GM12891 (cell line): ENCODE data around the gene DENND1A.
A peak's percentile ranks its signal among the peaks of the same experiment; 100 is the strongest.
"Not testable (repeated sequence)": the region's sequence is repeated elsewhere in the genome, so short reads cannot be mapped to it uniquely, and the experiment has no call there.

ENCODE experiments used
- DNase-seq: peaks from one replicate; pipeline ENCODE4 v3.0.0; 2011; ENCODE audit warnings: low spot score; ENCODE audit not compliant: insufficient read length
- FAIRE-seq: peaks from 2 replicates; lab custom pipeline; 2011; peaks lifted over from hg19 to GRCh38; lab: Jason Lieb, UNC
- PAX5 ChIP-seq: IDR thresholded peaks from 2 replicates; pipeline ENCODE4 v1.6.1; 2011; ENCODE audit warnings: low read length, moderate library complexity, mild to moderate bottlenecking; ENCODE audit not compliant: insufficient read depth, severe bottlenecking
- POLR2A ChIP-seq: IDR thresholded peaks from 2 replicates; pipeline ENCODE4 v1.6.1; 2011; ENCODE audit warnings: low read depth, low read length, control low read depth
- POLR2AphosphoS5 ChIP-seq: IDR thresholded peaks from 2 replicates; pipeline ENCODE4 v1.6.1; 2011; ENCODE audit warnings: low read depth, low read length, control low read depth
- POU2F2 ChIP-seq: IDR thresholded peaks from 2 replicates; pipeline ENCODE4 v1.6.1; 2011; ENCODE audit warnings: low read depth, mild to moderate bottlenecking, control low read depth, low read length, moderate library complexity
- SPI1 ChIP-seq: IDR thresholded peaks from 2 replicates; pipeline ENCODE4 v1.6.1; 2011; ENCODE audit warnings: low read depth, low read length, control low read depth
- TAF1 ChIP-seq: IDR thresholded peaks from 2 replicates; pipeline ENCODE4 v1.6.1; 2011; ENCODE audit warnings: low read depth, low read length, control low read depth

The DENND1A gene

DNA sequence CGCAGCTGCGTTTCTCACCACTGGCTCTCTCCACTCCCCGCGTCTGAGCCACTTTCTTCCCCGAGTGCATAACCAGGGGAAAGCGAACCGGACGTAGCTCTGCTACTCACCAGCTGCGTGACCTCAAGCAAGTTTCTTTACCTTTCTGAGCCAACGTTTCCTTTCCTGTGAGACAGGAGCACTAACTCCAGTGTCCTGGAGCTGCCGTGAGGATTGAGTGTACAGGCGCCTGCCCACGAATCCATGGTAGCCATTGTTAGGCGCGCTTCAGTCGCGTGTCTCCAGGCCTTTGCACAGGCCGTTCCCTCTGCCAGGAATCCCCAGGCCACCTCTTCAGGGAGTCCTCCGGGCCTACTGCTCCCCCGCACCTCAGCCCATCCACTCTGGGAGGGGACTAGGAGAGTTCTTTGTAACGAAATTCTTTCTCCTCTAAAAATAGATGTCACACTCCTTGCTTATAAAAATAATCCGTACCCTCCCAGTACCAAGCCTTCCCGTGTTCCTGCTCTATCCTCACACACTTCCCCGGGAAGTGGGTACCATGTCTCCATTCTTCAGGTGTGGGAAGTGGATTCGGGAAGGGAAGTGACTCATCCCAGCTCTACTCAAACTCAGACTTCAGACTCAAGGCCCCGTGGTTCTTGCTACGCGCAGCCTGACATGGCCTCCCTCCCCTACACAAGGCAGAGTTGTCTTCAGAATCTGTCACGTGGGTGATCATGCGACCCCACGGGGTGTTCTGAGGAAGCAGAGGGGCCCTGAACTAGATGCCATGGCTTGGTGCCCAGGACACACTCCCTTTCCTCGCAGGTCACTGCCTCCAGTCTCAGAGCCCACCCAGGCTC lies 590.0 kb downstream of the DENND1A start:
- TF ChIP-seq TAF1 (peak; percentile 14; the same call in 1 of the 2 replicates), POU2F2 (no peak; the same call in 1 of the 2 replicates), POLR2A (peak; percentile 17), SPI1 (peak; percentile 54; the same call in 1 of the 2 replicates), POLR2AphosphoS5 (peak; percentile 74)
- DNase-seq: no peak
- peak; percentile 87 for FAIRE-seq

DNA sequence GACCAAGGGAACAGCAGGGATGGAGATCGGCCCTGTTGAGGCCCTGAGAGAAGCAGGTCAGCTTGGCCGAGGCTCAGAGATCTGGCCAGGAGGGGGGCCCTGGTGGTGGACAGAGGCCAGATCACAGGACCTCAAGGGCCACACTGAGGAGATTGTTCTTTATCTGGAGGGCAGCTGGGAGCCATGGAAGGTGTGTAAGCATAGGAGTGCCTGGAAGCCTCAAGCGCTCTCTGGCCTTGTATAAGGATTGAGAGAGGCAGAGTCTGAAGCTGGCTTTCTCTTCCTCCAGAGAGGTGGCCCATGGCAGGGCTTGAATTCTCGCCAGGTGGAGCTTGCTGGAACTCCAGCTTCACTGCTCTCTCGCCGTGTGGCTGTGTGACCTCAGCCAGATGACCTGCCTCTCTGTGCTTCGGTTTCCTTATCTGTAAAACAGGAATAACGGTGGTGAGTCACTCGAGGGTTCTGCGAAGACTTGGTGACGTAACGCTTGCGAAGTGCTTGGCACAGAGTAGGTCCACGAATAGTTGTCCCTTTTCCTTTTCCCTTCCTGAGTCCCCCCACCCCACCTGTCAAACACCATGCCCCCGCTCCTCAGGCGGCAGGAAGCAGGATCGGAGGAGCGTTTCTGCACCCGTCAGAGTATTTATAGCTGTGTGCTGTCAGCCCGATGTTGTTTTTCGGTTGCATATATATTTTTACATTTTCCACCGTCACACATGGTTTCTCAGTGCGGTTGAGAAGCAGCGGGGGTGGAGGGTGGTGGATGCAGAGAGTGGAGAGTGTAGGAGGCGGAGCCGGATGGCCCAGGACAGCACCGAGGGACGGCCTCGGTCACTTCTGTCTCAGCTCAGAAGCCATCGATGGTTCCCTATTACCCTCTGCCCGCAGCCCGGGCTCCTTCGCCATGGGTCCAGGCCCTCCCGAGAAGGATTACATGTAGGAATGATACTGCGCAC lies 590.9 kb downstream of the DENND1A start:
- peak; percentile 86 for FAIRE-seq

DNA sequence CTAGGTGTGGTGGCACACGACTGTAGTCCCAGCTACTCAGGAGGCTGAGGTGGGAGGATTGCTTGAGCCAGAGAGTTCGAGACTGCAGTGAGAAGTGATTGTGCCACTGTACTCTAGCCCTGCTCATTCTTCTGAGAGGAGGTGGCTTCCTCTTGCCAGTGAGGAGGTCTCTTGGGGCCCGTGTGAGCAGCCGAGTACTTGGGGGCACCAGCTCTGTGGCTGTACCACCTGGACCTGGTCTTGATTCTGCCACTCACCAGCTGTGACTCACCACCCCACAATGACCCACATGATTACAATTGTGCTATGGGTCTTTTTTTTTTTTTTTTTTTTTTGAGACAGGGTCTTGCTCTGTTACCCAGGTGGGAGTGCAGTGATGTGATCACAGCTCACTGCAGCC lies 592.0 kb downstream of the DENND1A start:
- FAIRE-seq: no peak

More for the DNA sequence above, 590.9 kb downstream of the DENND1A start:
- no peak for DNase-seq
- TF ChIP-seq POLR2AphosphoS5 (no peak), SPI1 (no peak; the same call in 1 of the 2 replicates), PAX5 (peak; percentile 90), TAF1 (peak; percentile 67), POU2F2 (peak; percentile 92; the same call in 1 of the 2 replicates), POLR2A (peak; percentile 76)

DNA sequence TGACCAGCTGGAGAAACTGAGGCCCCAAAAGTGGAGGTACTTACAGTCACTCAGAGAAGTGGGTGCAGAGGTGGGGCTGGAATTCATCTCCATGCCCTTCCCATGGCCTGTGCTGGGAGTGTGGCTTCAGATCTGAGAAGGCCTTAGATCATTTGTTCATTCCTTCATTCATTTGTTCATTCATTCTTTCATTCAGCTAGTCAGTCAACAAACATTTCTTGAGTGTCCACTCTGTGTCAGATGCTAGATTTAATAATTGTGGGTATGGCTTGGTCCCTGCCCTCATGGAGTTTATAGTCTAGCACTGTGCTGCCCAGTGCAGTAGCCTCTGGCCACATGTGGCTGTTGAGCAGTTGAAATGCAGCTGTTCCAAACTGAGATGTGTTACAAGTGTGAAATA lies 593.0 kb downstream of the DENND1A start:
- FAIRE-seq (no peak), DNase-seq (no peak)
- TF ChIP-seq POLR2A: no peak
- TF ChIP-seq TAF1: no peak
- TF ChIP-seq SPI1: no peak
- TF ChIP-seq POLR2AphosphoS5: no peak
- no peak for TF ChIP-seq PAX5
- TF ChIP-seq POU2F2: no peak

More for the DNA sequence above, 592.0 kb downstream of the DENND1A start:
- no peak for DNase-seq
- TF ChIP-seq POU2F2: 0 out of 2 replicates have a peak, but pooled peaks have one; percentile 16
- no peak for TF ChIP-seq POLR2AphosphoS5
- TF ChIP-seq POLR2A: no peak

DNA sequence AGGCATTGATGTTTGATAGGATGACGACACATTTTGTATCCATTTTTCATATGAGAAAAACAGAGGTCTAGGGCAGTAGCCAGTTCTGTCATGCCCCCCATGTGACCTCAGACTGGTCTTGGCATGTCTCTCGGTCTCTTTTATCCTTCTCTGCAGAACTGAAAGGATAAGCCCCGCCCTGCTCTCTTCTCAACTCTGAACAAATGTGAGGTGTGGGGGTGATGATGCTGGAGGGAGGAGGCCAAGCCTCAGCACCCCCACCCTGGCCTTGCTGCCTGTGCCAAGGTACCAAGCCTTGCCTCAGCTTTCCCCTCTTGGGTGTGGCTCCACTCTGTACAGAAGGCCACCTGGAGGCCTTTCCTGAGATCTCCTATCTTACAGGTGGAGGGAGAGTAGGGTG lies 593.5 kb downstream of the DENND1A start:
- no peak for TF ChIP-seq SPI1
- TF ChIP-seq POLR2AphosphoS5: no peak
- no peak for TF ChIP-seq POLR2A
- no peak for TF ChIP-seq POU2F2
- TF ChIP-seq PAX5: no peak
- no peak for TF ChIP-seq TAF1
- no peak for DNase-seq
- no peak for FAIRE-seq

DNA sequence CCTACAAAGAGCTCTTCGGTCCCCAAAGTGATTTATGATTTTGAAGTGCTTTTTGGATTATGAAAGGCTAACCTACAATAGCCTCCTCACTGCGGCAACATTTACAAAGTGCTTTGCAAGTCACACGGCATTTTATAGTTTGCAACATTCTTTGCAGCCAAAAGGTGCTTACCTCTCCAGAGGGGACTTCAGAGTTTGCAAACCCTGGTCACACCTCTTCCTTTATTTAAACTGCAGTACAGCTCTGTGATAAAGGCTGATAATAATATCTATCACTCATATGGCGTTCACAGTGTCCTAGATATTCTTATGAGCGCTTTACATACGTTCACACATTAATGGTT lies 594.0 kb downstream of the DENND1A start:
- no peak for DNase-seq
- TF ChIP-seq SPI1 (no peak), POU2F2 (no peak), POLR2AphosphoS5 (no peak), TAF1 (no peak), PAX5 (no peak), POLR2A (no peak)
- no peak for FAIRE-seq

DNA sequence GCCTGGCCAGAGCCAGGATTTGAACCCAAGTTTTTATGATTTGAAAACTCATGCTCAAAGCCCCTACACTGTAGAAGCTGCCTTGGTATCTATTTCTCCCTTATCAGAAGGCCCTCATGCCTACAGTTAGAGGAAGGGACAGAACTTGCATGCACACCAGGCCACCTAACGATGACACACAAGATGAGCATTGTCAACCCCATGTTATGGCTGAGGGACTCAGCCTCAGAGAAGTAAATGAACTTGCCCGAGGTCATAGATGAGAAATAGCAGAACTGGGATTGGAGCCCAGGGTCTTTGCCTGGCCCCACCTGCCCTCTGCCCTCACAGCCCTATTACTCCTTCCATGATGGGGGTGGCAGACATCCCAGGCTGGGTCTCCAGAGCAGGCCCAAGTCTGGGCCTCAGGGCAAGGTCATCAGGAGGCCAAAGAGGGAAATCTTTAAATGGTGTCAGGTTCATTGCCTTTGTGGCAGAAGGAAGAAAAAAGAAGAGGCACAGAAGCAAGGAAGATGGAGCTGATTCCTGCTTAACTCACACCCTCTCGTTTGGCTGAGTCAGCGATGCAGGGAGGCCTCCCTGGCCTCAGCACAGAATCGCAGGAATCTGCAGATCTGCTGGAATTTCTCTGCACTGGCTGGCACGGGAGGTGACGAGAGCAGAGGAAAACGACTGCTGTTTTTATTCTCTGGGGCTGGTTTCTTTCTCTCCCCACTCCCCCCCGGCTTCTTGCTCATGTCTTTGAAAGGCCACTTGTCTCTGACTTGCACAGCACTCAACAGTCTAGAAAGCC lies 594.5 kb downstream of the DENND1A start:
- DNase-seq (no peak), FAIRE-seq (no peak)
- no peak for TF ChIP-seq TAF1
- TF ChIP-seq POU2F2: no peak
- TF ChIP-seq SPI1: peak; percentile 71
- no peak for TF ChIP-seq POLR2AphosphoS5

DNA sequence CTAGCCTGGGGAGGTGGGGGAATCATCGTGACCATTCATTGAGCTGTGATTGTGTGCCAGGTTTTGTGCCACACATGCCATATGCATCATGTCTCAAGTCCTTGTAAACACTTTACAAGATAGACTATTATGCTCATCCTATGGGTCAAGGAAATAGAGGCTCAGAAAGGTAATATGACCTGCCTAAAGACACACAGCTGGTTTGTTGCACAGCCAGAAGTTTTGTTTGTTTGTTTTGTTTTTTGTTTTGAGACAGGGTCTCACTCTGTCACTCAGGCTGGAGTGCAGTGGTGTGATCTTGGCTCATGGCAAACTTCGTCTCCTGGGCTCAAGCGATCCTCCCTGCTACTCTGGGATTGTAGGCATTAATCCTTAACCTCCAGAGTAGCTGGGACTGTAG lies 595.3 kb downstream of the DENND1A start:
- DNase-seq: no peak
- no peak for FAIRE-seq
- TF ChIP-seq POLR2A (no peak), POU2F2 (no peak), TAF1 (no peak), SPI1 (no peak), PAX5 (no peak), POLR2AphosphoS5 (no peak)

DNA sequence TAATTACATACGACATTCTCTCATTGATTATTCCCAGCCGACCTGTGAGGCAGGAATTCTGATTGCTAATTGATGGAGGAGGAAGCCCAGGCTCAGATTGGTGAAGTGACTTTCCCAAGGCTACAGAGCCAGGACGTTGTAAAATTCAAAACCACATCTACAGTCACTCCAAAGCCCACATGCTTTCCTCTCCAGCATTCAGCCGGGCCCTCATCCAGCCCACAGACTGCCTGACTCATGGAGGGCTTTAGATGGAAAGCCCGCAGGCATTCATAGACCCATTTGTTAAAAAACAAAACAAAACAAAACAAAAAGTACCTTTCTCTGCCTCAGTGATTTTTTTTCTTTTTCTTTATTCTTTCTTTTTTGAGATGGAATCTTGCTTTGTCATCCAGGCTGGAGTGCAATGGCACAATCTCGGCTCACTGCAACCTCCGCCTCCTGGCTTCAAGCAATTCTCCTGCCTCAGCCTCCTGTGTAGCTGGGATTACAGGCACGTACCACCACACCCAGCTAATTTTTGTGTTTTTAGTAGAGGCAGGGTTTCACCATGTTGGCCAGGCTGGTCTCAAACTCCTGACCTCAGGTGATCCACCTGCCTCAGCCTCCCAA lies 596.8 kb downstream of the DENND1A start:
- FAIRE-seq, DNase-seq: not testable (repeated sequence)
